Endothelial cell (in vitro differentiated cells): ENCODE results near the gene KAZN. TPM values are rescaled to one million over a fixed set of nuclear protein-coding genes. Genes with fewer than 3 reads are reported as not detected.

Experiments used
- DNase-seq: peaks from one replicate; pipeline ENCODE4 v3.0.0; 2021; ENCODE audit warnings: low spot score
- H3K27ac Mint-ChIP-seq: one replicate; pipeline ENCODE4 v1.8.0; 2021; ENCODE audit warnings: mixed read lengths, inconsistent platforms; ENCODE audit not compliant: unreplicated experiment
- H3K27me3 Mint-ChIP-seq: one replicate; pipeline ENCODE4 v1.8.0; 2021; ENCODE audit warnings: mild to moderate bottlenecking, moderate library complexity, mixed read lengths, inconsistent platforms; ENCODE audit not compliant: unreplicated experiment
- H3K36me3 Mint-ChIP-seq: one replicate; pipeline ENCODE4 v1.8.0; 2021; ENCODE audit warnings: mild to moderate bottlenecking, low read depth, mixed read lengths, inconsistent platforms; ENCODE audit not compliant: unreplicated experiment
- H3K4me1 Mint-ChIP-seq: one replicate; pipeline ENCODE4 v1.8.0; 2021; ENCODE audit warnings: mild to moderate bottlenecking, mixed read lengths, inconsistent platforms; ENCODE audit not compliant: unreplicated experiment
- H3K4me3 Mint-ChIP-seq: one replicate; pipeline ENCODE4 v1.8.0; 2021; ENCODE audit warnings: mild to moderate bottlenecking, mixed read lengths, inconsistent platforms; ENCODE audit not compliant: unreplicated experiment
- H3K9me3 Mint-ChIP-seq: one replicate; pipeline ENCODE4 v1.8.0; 2021; ENCODE audit warnings: mixed read lengths, inconsistent platforms; ENCODE audit not compliant: unreplicated experiment
- CTCF ChIP-seq: fragments of 200-600 bp; sonication (generic); IDR thresholded peaks from one replicate; pipeline ENCODE4 v1.5.0; 2021; ENCODE audit warnings: antibody characterized with exemption; ENCODE audit not compliant: unreplicated experiment
- total RNA-seq: library from RNA; stranded (reverse); fragmentation: NEBNext Ultra II Directional; extraction: Animal tissue kit (Norgen Biotek cat#: 25700); gene quantifications from one replicate; pipeline ENCODE4 v1.2.1, GENCODE V29; 2021; ENCODE audit not compliant: unreplicated experiment

Gene KAZN
- total RNA-seq, 1 donor from 2014 or later = 10.1 TPM

- Mint-ChIP-seq H3K4me3 (no peak overlapping the region), H3K27me3 (peaks cover 3% of the 10 kb centered on the region), H3K27ac (no peak overlapping the region), H3K36me3 (no peaks in the 10 kb centered on the region), H3K4me1 (no peaks in the 10 kb centered on the region), H3K9me3 (no peaks in the 10 kb centered on the region)
- no peak for DNase-seq
- TF ChIP-seq CTCF = no peak
These were observed 298.0 kb downstream of the KAZN start for GRCh38 chr1:14896381-14897079.

GRCh38 chr1:14897080-14897449 is 298.6 kb downstream of the KAZN start:
- no peaks in the 10 kb centered on the region for H3K9me3 Mint-ChIP-seq
- TF ChIP-seq CTCF = no peak
- no peaks in the 10 kb centered on the region for H3K36me3 Mint-ChIP-seq
- no peak overlapping the region for H3K4me3 Mint-ChIP-seq
- peaks cover 3% of the 10 kb centered on the region for H3K27me3 Mint-ChIP-seq
- H3K27ac Mint-ChIP-seq = no peak overlapping the region
- H3K4me1 Mint-ChIP-seq = no peaks in the 10 kb centered on the region
- DNase-seq = no peak

GRCh38 chr1:14897547-14897946 is 299.1 kb downstream of the KAZN start:
- Mint-ChIP-seq H3K4me3 (no peak overlapping the region), H3K27me3 (peaks cover 3% of the 10 kb centered on the region), H3K4me1 (no peaks in the 10 kb centered on the region), H3K9me3 (no peaks in the 10 kb centered on the region), H3K27ac (no peak overlapping the region), H3K36me3 (no peaks in the 10 kb centered on the region)
- TF ChIP-seq CTCF = no peak
- DNase-seq = no peak

GRCh38 chr1:14897997-14898645 is 299.6 kb downstream of the KAZN start:
- TF ChIP-seq CTCF = no peak
- no peak for DNase-seq
- H3K9me3 Mint-ChIP-seq = no peaks in the 10 kb centered on the region
- H3K27me3 Mint-ChIP-seq = peaks cover 3% of the 10 kb centered on the region
- H3K4me1 Mint-ChIP-seq = no peaks in the 10 kb centered on the region
- no peak overlapping the region for H3K27ac Mint-ChIP-seq
- H3K36me3 Mint-ChIP-seq = no peaks in the 10 kb centered on the region
- no peak overlapping the region for H3K4me3 Mint-ChIP-seq

- no peaks in the 10 kb centered on the region for H3K9me3 Mint-ChIP-seq
- TF ChIP-seq CTCF = no peak
- H3K4me1 Mint-ChIP-seq = no peaks in the 10 kb centered on the region
- peaks cover 3% of the 10 kb centered on the region for H3K27me3 Mint-ChIP-seq
- H3K27ac Mint-ChIP-seq = no peak overlapping the region
- no peaks in the 10 kb centered on the region for H3K36me3 Mint-ChIP-seq
- DNase-seq = no peak
- no peak overlapping the region for H3K4me3 Mint-ChIP-seq
These were observed 301.2 kb downstream of the KAZN start for GRCh38 chr1:14899686-14900085.
